B cell (primary cell): ENCODE results near the gene CAPN5.

Experiments used
- EZH2 ChIP-seq: IDR thresholded peaks from 2 replicates; pipeline ENCODE4 v1.6.1; 2012; ENCODE audit warnings: borderline replicate concordance, low read depth, mild to moderate bottlenecking, moderate library complexity, low read length; ENCODE audit not compliant: insufficient read depth, poor library complexity, severe bottlenecking
- TF ChIP-seq, protein P1 (sequence below): fragments of 200-600 bp; IDR thresholded peaks from one replicate; pipeline ENCODE4 v1.8.0; 2022; ENCODE audit warnings: antibody characterized with exemption, mild to moderate bottlenecking

DNA sequence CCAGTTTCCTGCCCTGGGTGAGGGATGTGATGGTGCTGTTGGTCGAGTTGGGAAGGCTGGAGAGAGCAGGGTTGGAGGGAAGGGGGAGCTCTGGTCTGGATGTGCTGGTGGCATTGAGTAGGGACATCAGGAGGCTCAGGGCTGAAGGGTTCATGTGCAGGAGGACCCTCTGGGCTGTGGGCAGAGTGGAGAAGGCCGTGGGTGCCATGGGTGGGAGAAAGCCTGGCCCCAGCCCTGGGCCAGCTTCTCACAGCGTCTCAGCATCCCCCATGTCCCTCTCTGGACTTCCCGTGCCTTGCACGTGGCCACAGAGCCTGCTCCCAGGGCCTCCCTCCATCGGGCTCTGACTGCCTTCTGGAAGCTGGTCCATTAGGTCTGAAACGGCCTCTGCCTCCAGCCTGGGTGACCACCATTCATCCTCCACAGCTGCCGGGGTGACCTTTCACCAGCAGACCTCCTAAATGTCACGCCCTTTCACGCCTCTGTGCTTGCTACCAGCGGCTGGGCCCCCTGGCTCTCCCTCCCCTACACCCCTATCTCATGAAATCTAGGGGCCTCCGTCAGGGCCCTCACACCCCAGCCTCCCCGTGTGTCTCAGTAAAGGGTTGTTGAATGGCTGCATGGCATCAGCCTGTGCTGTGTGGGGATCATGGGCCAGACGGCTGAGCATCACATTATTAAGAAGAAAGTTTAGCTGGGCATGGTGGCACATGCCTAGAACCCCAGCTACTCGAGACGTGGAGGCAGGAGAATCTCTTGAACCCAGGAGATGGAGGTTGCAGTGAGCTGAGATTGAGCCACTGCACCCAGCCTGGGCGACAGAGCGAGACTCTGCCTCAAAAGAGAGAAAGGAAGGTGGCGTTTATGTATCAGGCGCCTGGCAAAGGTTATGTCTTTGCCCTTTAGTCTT lies 86.8 kb downstream of the CAPN5 start:
- TF ChIP-seq, protein P1, sequence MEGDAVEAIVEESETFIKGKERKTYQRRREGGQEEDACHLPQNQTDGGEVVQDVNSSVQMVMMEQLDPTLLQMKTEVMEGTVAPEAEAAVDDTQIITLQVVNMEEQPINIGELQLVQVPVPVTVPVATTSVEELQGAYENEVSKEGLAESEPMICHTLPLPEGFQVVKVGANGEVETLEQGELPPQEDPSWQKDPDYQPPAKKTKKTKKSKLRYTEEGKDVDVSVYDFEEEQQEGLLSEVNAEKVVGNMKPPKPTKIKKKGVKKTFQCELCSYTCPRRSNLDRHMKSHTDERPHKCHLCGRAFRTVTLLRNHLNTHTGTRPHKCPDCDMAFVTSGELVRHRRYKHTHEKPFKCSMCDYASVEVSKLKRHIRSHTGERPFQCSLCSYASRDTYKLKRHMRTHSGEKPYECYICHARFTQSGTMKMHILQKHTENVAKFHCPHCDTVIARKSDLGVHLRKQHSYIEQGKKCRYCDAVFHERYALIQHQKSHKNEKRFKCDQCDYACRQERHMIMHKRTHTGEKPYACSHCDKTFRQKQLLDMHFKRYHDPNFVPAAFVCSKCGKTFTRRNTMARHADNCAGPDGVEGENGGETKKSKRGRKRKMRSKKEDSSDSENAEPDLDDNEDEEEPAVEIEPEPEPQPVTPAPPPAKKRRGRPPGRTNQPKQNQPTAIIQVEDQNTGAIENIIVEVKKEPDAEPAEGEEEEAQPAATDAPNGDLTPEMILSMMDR = no peak
- no peak for TF ChIP-seq EZH2
